HG02981 (cell line): ENCODE results near the gene FILIP1.

Experiments
- ATAC-seq: cut with Tn5 transposase; IDR thresholded peaks from one replicate; pipeline ENCODE4 v1.9.1; 2021; ENCODE audit warnings: mild to moderate bottlenecking, moderate library complexity; ENCODE audit not compliant: unreplicated experiment

FILIP1 gene

GRCh38 chr6:75347898-75348610 is 145.5 kb downstream of the FILIP1 start:
- ATAC-seq, result no peak

DNA sequence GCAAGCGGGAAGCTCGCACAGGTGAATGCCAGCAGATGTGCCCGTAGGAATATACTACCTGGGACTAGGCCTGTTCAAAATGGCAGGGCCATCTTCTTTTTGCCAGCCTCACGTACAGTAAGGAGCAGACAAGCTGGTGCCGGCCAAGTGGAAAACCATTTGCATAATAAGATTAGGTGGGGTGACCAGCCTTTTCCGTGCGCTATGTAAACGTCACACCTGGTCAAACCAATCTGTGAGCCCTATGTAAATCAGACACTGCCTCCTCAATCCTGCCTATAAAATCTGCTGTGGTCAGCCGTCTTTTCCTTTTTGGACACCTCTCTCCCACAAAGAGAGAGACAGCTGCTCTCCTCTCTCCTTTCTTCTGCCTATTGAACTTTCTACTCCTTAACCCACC is 148.2 kb downstream of the FILIP1 start:
- no peak for ATAC-seq

GRCh38 chr6:75344455-75344854 is 149.1 kb downstream of the FILIP1 start:
- ATAC-seq, result no peak

DNA sequence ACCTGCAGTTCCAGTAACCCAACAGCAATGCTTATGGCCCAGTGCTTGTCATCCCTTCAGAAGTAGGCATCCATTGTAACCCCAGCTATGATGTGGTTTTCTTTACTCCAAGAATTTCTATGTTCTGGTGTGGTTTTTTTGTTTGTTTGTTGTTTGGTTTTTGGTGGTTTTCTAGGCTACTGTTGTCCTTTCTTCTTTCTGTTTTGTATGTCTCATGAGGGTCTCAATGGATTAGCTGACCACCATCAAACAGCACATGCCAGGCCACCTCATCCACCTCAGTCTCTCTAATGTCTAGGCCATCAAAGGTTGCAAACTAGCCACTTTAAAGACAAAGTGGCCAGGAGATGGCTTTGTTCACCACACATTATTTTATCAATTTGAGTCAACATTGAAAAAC is 149.6 kb downstream of the FILIP1 start:
- ATAC-seq, result no peak

GRCh38 chr6:75337835-75338580 is 155.6 kb downstream of the FILIP1 start:
- no peak for ATAC-seq

GRCh38 chr6:75334266-75335040 is 159.1 kb downstream of the FILIP1 start:
- ATAC-seq, result no peak

GRCh38 chr6:75333676-75334200 is 159.9 kb downstream of the FILIP1 start:
- ATAC-seq, result no peak

- ATAC-seq, result no peak
Observed at GRCh38 chr6:75331151-75331550, 162.4 kb downstream of the FILIP1 start.

DNA sequence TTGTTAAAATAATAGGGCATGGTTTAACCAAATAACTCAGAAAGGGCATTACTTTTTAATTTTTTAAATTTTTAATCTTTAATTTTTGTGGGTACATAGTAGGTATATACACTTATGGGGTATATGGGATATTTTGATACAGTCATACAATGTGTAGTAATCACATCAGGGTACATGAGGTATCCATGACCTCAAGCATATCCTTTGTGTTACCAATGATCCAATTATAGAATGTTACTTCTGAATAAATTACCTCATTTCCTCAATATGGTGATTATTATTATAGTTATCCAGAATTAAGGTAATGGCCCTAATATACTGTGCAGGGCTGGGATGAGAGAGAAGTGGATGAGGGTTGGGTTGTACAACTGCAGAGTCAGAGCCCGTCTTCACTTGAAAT is 163.9 kb downstream of the FILIP1 start:
- ATAC-seq, result no peak

GRCh38 chr6:75327807-75328206 is 165.8 kb downstream of the FILIP1 start:
- no peak for ATAC-seq

GRCh38 chr6:75326557-75327258 is 166.9 kb downstream of the FILIP1 start:
- no peak for ATAC-seq

DNA sequence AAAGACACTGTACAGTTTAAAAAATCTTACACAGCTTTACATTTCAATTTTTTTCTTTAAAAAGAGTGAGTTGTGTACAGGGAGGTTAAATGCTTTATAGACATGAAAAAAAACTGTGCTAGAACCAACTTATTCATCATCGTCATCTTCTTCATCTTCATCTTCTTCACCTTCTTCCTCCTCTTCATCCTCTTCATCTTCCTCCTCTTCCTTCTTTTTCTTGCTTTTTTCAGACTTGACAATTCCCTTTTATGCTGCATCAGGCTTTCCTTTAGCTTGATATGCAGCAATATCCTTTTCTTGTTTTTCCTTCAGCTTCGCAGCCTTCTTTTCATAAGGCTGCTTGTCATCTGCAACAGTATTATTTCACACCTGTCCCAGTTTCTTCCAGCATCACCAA is 174.7 kb downstream of the FILIP1 start:
- ATAC-seq, result no peak

GRCh38 chr6:75317503-75318206 is 175.9 kb downstream of the FILIP1 start:
- ATAC-seq, result no peak

GRCh38 chr6:75315978-75316377 is 177.6 kb downstream of the FILIP1 start:
- ATAC-seq, result no peak

DNA sequence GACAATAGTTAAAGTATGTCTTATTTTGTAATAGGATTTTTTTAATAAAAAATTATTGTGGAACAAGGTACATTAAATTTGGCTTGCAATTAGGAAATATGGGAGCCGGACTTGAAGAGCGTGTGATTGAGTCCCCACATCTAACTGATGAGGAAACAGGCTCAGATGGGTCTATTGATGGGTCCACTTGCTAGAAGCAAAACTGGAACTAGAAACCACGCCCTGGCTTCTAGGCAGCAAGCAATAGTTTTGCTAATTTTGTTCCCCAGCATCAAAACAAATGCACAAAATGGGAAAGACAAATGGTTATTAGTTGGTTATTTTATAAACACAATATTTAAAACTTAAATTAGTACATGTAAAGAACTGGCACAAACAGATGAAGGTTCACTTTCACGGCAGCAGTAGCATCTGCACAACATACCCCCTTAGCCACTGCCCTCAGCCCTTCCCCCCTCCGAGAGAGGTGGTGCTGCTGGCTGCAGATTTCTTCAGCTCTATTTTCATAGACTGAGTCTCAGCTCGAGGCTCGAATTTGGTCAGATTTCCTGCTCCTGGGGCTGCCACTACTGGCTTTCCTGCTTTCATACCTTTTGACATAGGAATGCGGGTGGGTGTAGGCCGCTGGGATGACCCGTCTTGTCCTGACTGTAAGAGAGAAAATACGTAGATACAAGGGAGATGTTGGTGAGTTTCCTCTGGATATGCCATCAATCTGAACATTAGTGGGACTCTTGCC is 185.2 kb downstream of the FILIP1 start:
- ATAC-seq, result no peak

GRCh38 chr6:75307364-75308004 is 186.1 kb downstream of the FILIP1 start:
- no peak for ATAC-seq

DNA sequence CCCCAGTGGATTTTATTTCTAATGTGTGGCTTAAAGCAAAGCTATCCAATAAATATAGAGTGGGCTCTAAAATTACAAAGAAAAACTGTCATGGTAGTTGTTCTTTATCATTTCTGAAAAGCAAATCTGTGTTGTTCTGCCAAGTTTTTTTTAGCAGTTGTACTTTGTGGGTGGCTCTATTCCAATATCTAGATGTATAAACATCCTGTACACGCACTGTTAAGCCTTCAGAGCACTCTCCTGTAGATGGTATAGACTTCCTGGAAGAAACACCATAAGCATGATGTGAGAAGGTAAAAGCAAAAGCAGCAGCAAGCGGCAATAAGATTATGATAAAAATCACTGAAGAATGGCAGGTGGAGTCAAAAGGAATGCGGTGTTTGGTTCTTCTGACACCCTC is 187.5 kb downstream of the FILIP1 start:
- no peak for ATAC-seq

- ATAC-seq, result no peak
Observed at GRCh38 chr6:75305573-75305972, 188.0 kb downstream of the FILIP1 start.

DNA sequence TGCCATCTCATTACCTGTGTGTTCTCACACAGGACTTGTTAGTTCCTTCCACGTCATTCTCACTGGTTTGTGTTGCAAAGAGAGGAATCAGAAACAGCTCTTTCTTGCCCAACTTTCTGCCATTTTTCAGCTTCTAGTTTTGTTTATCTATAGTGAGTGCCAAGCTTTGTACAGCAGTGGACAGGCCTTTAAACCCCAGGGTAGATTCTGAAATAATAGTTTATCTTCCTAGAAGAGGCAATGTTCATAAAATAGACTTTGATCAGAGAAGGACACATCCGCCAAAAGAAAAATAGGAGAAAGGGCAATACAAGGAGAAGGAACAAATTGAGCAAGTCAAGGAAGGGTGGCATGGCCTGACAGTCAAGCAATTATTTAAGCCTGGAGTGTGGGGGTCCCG is 191.3 kb downstream of the FILIP1 start:
- no peak for ATAC-seq
